ENCODE results near the gene MGAT4A. TPM values are rescaled to one million over a fixed set of nuclear protein-coding genes. Genes with fewer than 3 reads are reported as not detected.

MGAT4A gene
- total RNA-seq, 3 donors from 2014 or later (not counting 1 experiment from before 2014, with no cell fraction given) = 91.6 to 114 (median 96.4) TPM

DNA sequence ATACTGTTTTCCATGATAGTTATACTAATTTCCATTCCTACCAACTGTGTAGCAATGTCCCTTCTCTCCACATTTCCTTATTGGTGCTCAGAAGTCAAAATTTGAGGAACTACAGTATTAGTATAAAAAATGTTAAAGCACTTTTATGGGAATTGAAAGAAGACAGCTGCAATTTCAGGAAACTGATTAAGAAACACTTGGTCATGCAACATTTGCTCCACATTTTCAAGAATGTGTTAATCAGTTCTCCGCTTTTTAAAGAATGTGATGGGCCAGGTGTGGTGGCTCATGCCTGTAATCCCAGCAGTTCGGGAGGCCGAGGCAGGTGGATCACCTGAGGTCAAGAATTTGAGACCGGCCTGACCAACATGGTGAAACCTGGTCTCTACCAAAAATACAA, 33.6 kb upstream of the MGAT4A start:
- WGBS (ENCODE audit: insufficient coverage) = 68% methylated on average over 4 of the region's 4 CpGs
- Mint-ChIP-seq H3K27ac (no peak overlapping the region), H3K36me3 (no peaks in the 10 kb centered on the region), H3K4me3 (no peak overlapping the region), H3K9me3 (no peaks in the 10 kb centered on the region), H3K4me1 (peaks cover 25 to 28% of the 10 kb centered on the region in 2 donors), H3K27me3 (ENCODE audit: low read depth in 2 of 2) (no peaks in the 10 kb centered on the region)
- Histone ChIP-seq H3K4me3 (ENCODE audit: low read length) (no peak overlapping the region), H3K36me3 (ENCODE audit: control insufficient read depth, insufficient read depth, low read length) (no peaks in the 10 kb centered on the region), H3K4me1 (ENCODE audit: control insufficient read depth, insufficient read depth, low read length) (peaks cover 54% of the 10 kb centered on the region), H3K27ac (ENCODE audit: low read length) (no peak overlapping the region), H3K9me3 (ENCODE audit: control insufficient read depth, insufficient read depth, low read length) (no peaks in the 10 kb centered on the region), H3K27me3 (ENCODE audit: control insufficient read depth, insufficient read depth, low read length) (no peaks in the 10 kb centered on the region)
- no peak for TF ChIP-seq CTCF (IDR thresholded peaks at IDR 0.05)
- ATAC-seq (no peak), DNase-seq (no peak)
- intact Hi-C loops (cut with micrococcal nuclease) = no loop called here

- H3K27me3 ChIP-seq (ENCODE audit: control insufficient read depth, insufficient read depth, low read length) = no peaks in the 10 kb centered on the region
- H3K4me1 ChIP-seq (ENCODE audit: control insufficient read depth, insufficient read depth, low read length) = peaks cover 51% of the 10 kb centered on the region
Observed at GRCh38 chr2:98763209-98763951, 32.4 kb upstream of the MGAT4A start.

GRCh38 chr2:98761909-98762308, 31.0 kb upstream of the MGAT4A start:
- 96% methylated on average over 5 of the region's 6 CpGs for WGBS (ENCODE audit: insufficient coverage)
- DNase-seq (no peak), ATAC-seq (no peak)
- no peak for TF ChIP-seq CTCF (IDR thresholded peaks at IDR 0.05)
- Histone ChIP-seq H3K4me3 (ENCODE audit: low read length) (no peak overlapping the region), H3K27ac (ENCODE audit: low read length) (no peak overlapping the region), H3K9me3 (ENCODE audit: control insufficient read depth, insufficient read depth, low read length) (no peaks in the 10 kb centered on the region), H3K36me3 (ENCODE audit: control insufficient read depth, insufficient read depth, low read length) (no peaks in the 10 kb centered on the region), H3K27me3 (ENCODE audit: control insufficient read depth, insufficient read depth, low read length) (no peaks in the 10 kb centered on the region), H3K4me1 (ENCODE audit: control insufficient read depth, insufficient read depth, low read length) (peaks cover 47% of the 10 kb centered on the region)
- Mint-ChIP-seq H3K4me1 (peaks cover 31 to 38% of the 10 kb centered on the region in 2 donors), H3K4me3 (no peak overlapping the region), H3K9me3 (no peaks in the 10 kb centered on the region), H3K27ac (no peak overlapping the region), H3K36me3 (no peaks in the 10 kb centered on the region), H3K27me3 (ENCODE audit: low read depth in 2 of 2) (no peaks in the 10 kb centered on the region)
- intact Hi-C loops (cut with micrococcal nuclease) = no loop called here

More at GRCh38 chr2:98763209-98763951, 32.4 kb upstream of the MGAT4A start:
- intact Hi-C loops (cut with micrococcal nuclease) = no loop called here
- ATAC-seq = no peak
- H3K36me3 ChIP-seq (ENCODE audit: control insufficient read depth, insufficient read depth, low read length) = no peaks in the 10 kb centered on the region
- H3K9me3 ChIP-seq (ENCODE audit: control insufficient read depth, insufficient read depth, low read length) = no peaks in the 10 kb centered on the region
- H3K36me3 Mint-ChIP-seq = no peaks in the 10 kb centered on the region
- no peaks in the 10 kb centered on the region for H3K27me3 Mint-ChIP-seq (ENCODE audit: low read depth in 2 of 2)
- H3K27ac Mint-ChIP-seq = no peak overlapping the region
- H3K4me3 ChIP-seq (ENCODE audit: low read length) = no peak overlapping the region
- peaks cover 19 to 30% of the 10 kb centered on the region in 2 donors for H3K4me1 Mint-ChIP-seq
- H3K9me3 Mint-ChIP-seq = no peaks in the 10 kb centered on the region
- H3K4me3 Mint-ChIP-seq = no peak overlapping the region
- TF ChIP-seq CTCF (IDR thresholded peaks at IDR 0.05) = no peak
- DNase-seq = no peak
- WGBS (ENCODE audit: insufficient coverage) = 60% methylated on average over 4 of the region's 6 CpGs
- no peak overlapping the region for H3K27ac ChIP-seq (ENCODE audit: low read length)

All from natural killer cell (primary cell).